ENCODE data around the gene MMRN2. TPM values are rescaled to one million over a fixed set of nuclear protein-coding genes. Genes with fewer than 3 reads are reported as not detected.

The MMRN2 gene
- polyA plus RNA-seq, 1 donor from 2014 or later, result 0.15 TPM

- Histone ChIP-seq H3K79me2 (replicated peaks; ENCODE audit: insufficient read depth, low read length) (no peaks in the 10 kb centered on the region), H2AFZ (ENCODE audit: low read depth, low read length) (no peak overlapping the region), H3K36me3 (ENCODE audit: insufficient read depth, low read length) (no peaks in the 10 kb centered on the region), H3K27ac (ENCODE audit: low read length) (no peak overlapping the region), H3F3A (ENCODE audit: insufficient read depth, low read length, poor library complexity, severe bottlenecking) (no peaks in the 10 kb centered on the region), H3K9ac (ENCODE audit: low read length) (no peak overlapping the region), H3K4me3 (ENCODE audit: low read length) (no peak overlapping the region), H4K20me1 (ENCODE audit: insufficient read depth) (no peaks in the 10 kb centered on the region), H3K27me3 (ENCODE audit: insufficient read depth, low read depth, low read length) (peaks cover 17% of the 10 kb centered on the region), H3K9me3 (ENCODE audit: low read length) (no peaks in the 10 kb centered on the region), H3K9me2 (ENCODE audit: insufficient read depth, low read length) (no peaks in the 10 kb centered on the region), H3K4me2 (ENCODE audit: low read length) (no peak overlapping the region)
- no peak for TF ChIP-seq REST (IDR thresholded peaks at IDR 0.05; ENCODE audit: borderline replicate concordance)
- no peak for TF ChIP-seq POLR2AphosphoS5 (IDR thresholded peaks at IDR 0.05)
- TF ChIP-seq EP300 (conservative IDR thresholded peaks at IDR 0.05; ENCODE audit: poor library complexity, severe bottlenecking), result no peak
- no peak for TF ChIP-seq EZH2 (IDR thresholded peaks at IDR 0.05; ENCODE audit: borderline replicate concordance, insufficient read depth, low read length, poor library complexity, severe bottlenecking)
- no peak for TF ChIP-seq CTCF (IDR thresholded peaks at IDR 0.05; ENCODE audit: poor library complexity, severe bottlenecking)
- TF ChIP-seq TAF1 (IDR thresholded peaks at IDR 0.05; ENCODE audit: low read depth), result no peak
- TF ChIP-seq MXI1 (conservative IDR thresholded peaks at IDR 0.05; ENCODE audit: poor library complexity, severe bottlenecking), result no peak
- no peak for TF ChIP-seq SMC3 (conservative IDR thresholded peaks at IDR 0.05; ENCODE audit: poor library complexity)
- no peak for TF ChIP-seq RAD21 (conservative IDR thresholded peaks at IDR 0.05)
Observed at GRCh38 chr10:86972613-86973380, 15.4 kb upstream of the MMRN2 start.

- peaks cover 17% of the 10 kb centered on the region for H3K27me3 ChIP-seq (ENCODE audit: insufficient read depth, low read depth, low read length)
- no peak overlapping the region for H2AFZ ChIP-seq (ENCODE audit: low read depth, low read length)
- peak overlapping the region; percentile 56 for H3K4me3 ChIP-seq (ENCODE audit: low read length)
- no peak overlapping the region for H3K9ac ChIP-seq (ENCODE audit: low read length)
- H3K36me3 ChIP-seq (ENCODE audit: insufficient read depth, low read length), result no peaks in the 10 kb centered on the region
- H3K4me2 ChIP-seq (ENCODE audit: low read length), result no peak overlapping the region
- H3K9me2 ChIP-seq (ENCODE audit: insufficient read depth, low read length), result no peaks in the 10 kb centered on the region
- no peaks in the 10 kb centered on the region for H3K79me2 ChIP-seq (replicated peaks; ENCODE audit: insufficient read depth, low read length)
- no peaks in the 10 kb centered on the region for H3K9me3 ChIP-seq (ENCODE audit: low read length)
- H3K27ac ChIP-seq (ENCODE audit: low read length), result no peak overlapping the region
- H4K20me1 ChIP-seq (ENCODE audit: insufficient read depth), result no peaks in the 10 kb centered on the region
- TF ChIP-seq TAF1 (IDR thresholded peaks at IDR 0.05; ENCODE audit: low read depth), result no peak
- TF ChIP-seq REST (IDR thresholded peaks at IDR 0.05; ENCODE audit: borderline replicate concordance), result no peak
- TF ChIP-seq SMC3 (conservative IDR thresholded peaks at IDR 0.05; ENCODE audit: poor library complexity), result no peak
- TF ChIP-seq MXI1 (conservative IDR thresholded peaks at IDR 0.05; ENCODE audit: poor library complexity, severe bottlenecking), result no peak
- TF ChIP-seq RAD21 (conservative IDR thresholded peaks at IDR 0.05), result no peak
- no peak for TF ChIP-seq EP300 (conservative IDR thresholded peaks at IDR 0.05; ENCODE audit: poor library complexity, severe bottlenecking)
- TF ChIP-seq POLR2AphosphoS5 (IDR thresholded peaks at IDR 0.05), result no peak
- no peak for TF ChIP-seq EZH2 (IDR thresholded peaks at IDR 0.05; ENCODE audit: borderline replicate concordance, insufficient read depth, low read length, poor library complexity, severe bottlenecking)
- TF ChIP-seq CTCF (IDR thresholded peaks at IDR 0.05; ENCODE audit: poor library complexity, severe bottlenecking), result no peak
- H3F3A ChIP-seq (ENCODE audit: insufficient read depth, low read length, poor library complexity, severe bottlenecking), result no peaks in the 10 kb centered on the region
Observed at GRCh38 chr10:86971232-86971991, 14.0 kb upstream of the MMRN2 start.
